ENCODE results near the gene RILPL1.
"Not testable (repeated sequence)": the region's sequence is repeated elsewhere in the genome, so short reads cannot be mapped to it uniquely, and the experiment has no call there.

The RILPL1 gene

GRCh38 chr12:123494124-123494851, 39.2 kb downstream of the RILPL1 start:
- H3K9ac ChIP-seq = no peak overlapping the region
- H3K4me1 ChIP-seq (ENCODE audit: low read depth, poor library complexity, severe bottlenecking) = no peaks in the 10 kb centered on the region
- no peak overlapping the region for H3K27ac ChIP-seq
- no peak overlapping the region for H2AFZ ChIP-seq (ENCODE audit: low read depth)
- TF ChIP-seq CTCF (conservative IDR thresholded peaks at IDR 0.05; ENCODE audit: low read depth, low read length) = no peak
- H3K4me3 ChIP-seq (IDR thresholded peaks at IDR 0.05; ENCODE audit: insufficient read depth, low read depth, low read length) = no peak overlapping the region
- no peaks in the 10 kb centered on the region for H3K36me3 ChIP-seq (ENCODE audit: insufficient read depth)
- no peaks in the 10 kb centered on the region for H3K27me3 ChIP-seq (ENCODE audit: insufficient read depth, low read depth)
- no peak overlapping the region for H3K4me2 ChIP-seq
- no peaks in the 10 kb centered on the region for H3K79me2 ChIP-seq (ENCODE audit: insufficient read depth, low read depth)
- no peaks in the 10 kb centered on the region for H4K20me1 ChIP-seq (ENCODE audit: insufficient read depth)

GRCh38 chr12:123492339-123493039, 41.0 kb downstream of the RILPL1 start:
- H3K9ac ChIP-seq; H3K36me3 ChIP-seq (ENCODE audit: insufficient read depth); H3K4me2 ChIP-seq; H3K4me1 ChIP-seq (ENCODE audit: low read depth, poor library complexity, severe bottlenecking); H3K79me2 ChIP-seq (ENCODE audit: insufficient read depth, low read depth); H3K27ac ChIP-seq; H4K20me1 ChIP-seq (ENCODE audit: insufficient read depth); H2AFZ ChIP-seq (ENCODE audit: low read depth); H3K4me3 ChIP-seq (IDR thresholded peaks at IDR 0.05; ENCODE audit: insufficient read depth, low read depth, low read length); H3K27me3 ChIP-seq (ENCODE audit: insufficient read depth, low read depth): not testable (repeated sequence)

GRCh38 chr12:123491481-123491880, 42.0 kb downstream of the RILPL1 start:
- H2AFZ ChIP-seq (ENCODE audit: low read depth) = no peak overlapping the region
- no peaks in the 10 kb centered on the region for H3K27me3 ChIP-seq (ENCODE audit: insufficient read depth, low read depth)
- H3K4me3 ChIP-seq (IDR thresholded peaks at IDR 0.05; ENCODE audit: insufficient read depth, low read depth, low read length) = no peak overlapping the region
- H3K27ac ChIP-seq = no peak overlapping the region
- no peaks in the 10 kb centered on the region for H4K20me1 ChIP-seq (ENCODE audit: insufficient read depth)
- no peaks in the 10 kb centered on the region for H3K4me1 ChIP-seq (ENCODE audit: low read depth, poor library complexity, severe bottlenecking)
- no peak overlapping the region for H3K9ac ChIP-seq
- H3K4me2 ChIP-seq = no peak overlapping the region
- no peak for TF ChIP-seq CTCF (conservative IDR thresholded peaks at IDR 0.05; ENCODE audit: low read depth, low read length)
- no peaks in the 10 kb centered on the region for H3K79me2 ChIP-seq (ENCODE audit: insufficient read depth, low read depth)
- no peaks in the 10 kb centered on the region for H3K36me3 ChIP-seq (ENCODE audit: insufficient read depth)

- no peak overlapping the region for H3K9ac ChIP-seq
- no peak overlapping the region for H2AFZ ChIP-seq (ENCODE audit: low read depth)
- H3K36me3 ChIP-seq (ENCODE audit: insufficient read depth) = no peaks in the 10 kb centered on the region
- no peaks in the 10 kb centered on the region for H3K4me1 ChIP-seq (ENCODE audit: low read depth, poor library complexity, severe bottlenecking)
- no peak overlapping the region for H3K4me3 ChIP-seq (IDR thresholded peaks at IDR 0.05; ENCODE audit: insufficient read depth, low read depth, low read length)
- H3K79me2 ChIP-seq (ENCODE audit: insufficient read depth, low read depth) = no peaks in the 10 kb centered on the region
- no peaks in the 10 kb centered on the region for H3K27me3 ChIP-seq (ENCODE audit: insufficient read depth, low read depth)
- H3K4me2 ChIP-seq = no peak overlapping the region
- TF ChIP-seq CTCF (conservative IDR thresholded peaks at IDR 0.05; ENCODE audit: low read depth, low read length) = no peak
- no peaks in the 10 kb centered on the region for H4K20me1 ChIP-seq (ENCODE audit: insufficient read depth)
- no peak overlapping the region for H3K27ac ChIP-seq
Measured at GRCh38 chr12:123491056-123491455, 42.5 kb downstream of the RILPL1 start.

- no peak overlapping the region for H3K4me2 ChIP-seq
- H3K4me3 ChIP-seq (IDR thresholded peaks at IDR 0.05; ENCODE audit: insufficient read depth, low read depth, low read length) = no peak overlapping the region
- H3K27ac ChIP-seq = no peak overlapping the region
- H3K36me3 ChIP-seq (ENCODE audit: insufficient read depth) = no peaks in the 10 kb centered on the region
- H3K9ac ChIP-seq = no peak overlapping the region
- H2AFZ ChIP-seq (ENCODE audit: low read depth) = no peak overlapping the region
- H3K27me3 ChIP-seq (ENCODE audit: insufficient read depth, low read depth) = no peaks in the 10 kb centered on the region
- H4K20me1 ChIP-seq (ENCODE audit: insufficient read depth) = no peaks in the 10 kb centered on the region
- no peaks in the 10 kb centered on the region for H3K4me1 ChIP-seq (ENCODE audit: low read depth, poor library complexity, severe bottlenecking)
- no peaks in the 10 kb centered on the region for H3K79me2 ChIP-seq (ENCODE audit: insufficient read depth, low read depth)
- TF ChIP-seq CTCF (conservative IDR thresholded peaks at IDR 0.05; ENCODE audit: low read depth, low read length) = no peak
Measured at GRCh38 chr12:123490089-123490488, 43.4 kb downstream of the RILPL1 start.
